Left colon (tissue), 2 donors: ENCODE measurements around the gene MTMR1. TPM values are rescaled to one million over a fixed set of nuclear protein-coding genes. Genes with fewer than 3 reads are reported as not detected.

ENCODE experiments used
- ATAC-seq: fragments of 200-7000 bp; cut with Tn5 transposase; one replicate; pipeline ENCODE4 v1.9.1; 2020; ENCODE audit warnings: mild to moderate bottlenecking, moderate library complexity
- DNase-seq, 2 donors: peaks; one replicate each; pipeline ENCODE4 v3.0.0-alpha.2; 2020
- intact Hi-C, 2 donors: fragments of 100-400 bp; cut with DNase I in 1 of 2; cut with micrococcal nuclease in 1 of 2; formaldehyde crosslinking; loops; one replicate each; pipeline versions ENCODE4 v1.11.2 to v1.14.0; 2022; cut with DNase I, micrococcal nuclease
- total RNA-seq, 2 donors: library from RNA; stranded (reverse); fragmentation: NEBNext Ultra II Directional; extraction: Animal tissue kit (Norgen Biotek cat#: 25700); gene quantifications; one replicate each; pipeline ENCODE4 v1.2.1, GENCODE V29; 2021
- donor health status: DM: no; HTN: no; CAD: no.
- donor health status: DM: yes; HTN: yes; CAD: no.

MTMR1 gene
- total RNA-seq, 2 donors from 2014 or later: 15.2 to 17.6 TPM

GRCh38 chrX:150757371-150757770 is 64.2 kb downstream of the MTMR1 start:
- DNase-seq (no peak), ATAC-seq (no peak)
- intact Hi-C loops: no loop called here

GRCh38 chrX:150759568-150760416 is 66.6 kb downstream of the MTMR1 start:
- DNase-seq (no peak), ATAC-seq (no peak)
- intact Hi-C loops: no loop called here

- ATAC-seq (no peak), DNase-seq (no peak)
- intact Hi-C loops: no loop called here
Measured at GRCh38 chrX:150761176-150761818, 68.1 kb downstream of the MTMR1 start.

- no peak for DNase-seq
- ATAC-seq: no peak
- intact Hi-C loops: no loop called here
Measured at GRCh38 chrX:150761819-150762216, 68.6 kb downstream of the MTMR1 start.

GRCh38 chrX:150762258-150763165 is 69.3 kb downstream of the MTMR1 start:
- intact Hi-C loops: no loop called here
- ATAC-seq (no peak), DNase-seq (no peak)

GRCh38 chrX:150763303-150763797 is 70.2 kb downstream of the MTMR1 start:
- ATAC-seq (no peak), DNase-seq (no peak)
- intact Hi-C loops: no loop called here

- intact Hi-C loops: no loop called here
- ATAC-seq (no peak), DNase-seq (no peak)
Measured at GRCh38 chrX:150763810-150764209, 70.6 kb downstream of the MTMR1 start.

- ATAC-seq (no peak), DNase-seq (no peak)
- intact Hi-C loops: no loop called here
Measured at GRCh38 chrX:150765237-150765636, 72.0 kb downstream of the MTMR1 start.

GRCh38 chrX:150765782-150766350 is 72.7 kb downstream of the MTMR1 start:
- DNase-seq (no peak), ATAC-seq (no peak)
- intact Hi-C loops: no loop called here

- DNase-seq (no peak), ATAC-seq (peak; percentile 17)
- intact Hi-C loops: no loop called here
Measured at GRCh38 chrX:150766351-150767044, 73.3 kb downstream of the MTMR1 start.

GRCh38 chrX:150767045-150767395 is 73.8 kb downstream of the MTMR1 start:
- intact Hi-C loops: no loop called here
- ATAC-seq (peak; percentile 62), DNase-seq (no peak)

GRCh38 chrX:150767475-150768131 is 74.4 kb downstream of the MTMR1 start:
- DNase-seq (no peak), ATAC-seq (no peak)
- intact Hi-C loops: no loop called here

- DNase-seq (no peak), ATAC-seq (no peak)
- intact Hi-C loops: no loop called here
Measured at GRCh38 chrX:150768132-150768485, 74.9 kb downstream of the MTMR1 start.

GRCh38 chrX:150768580-150769190 is 75.5 kb downstream of the MTMR1 start:
- no peak for ATAC-seq

GRCh38 chrX:150769408-150769807 is 76.2 kb downstream of the MTMR1 start:
- intact Hi-C loops: no loop called here
- DNase-seq: no peak
- no peak for ATAC-seq

More at GRCh38 chrX:150768580-150769190, 75.5 kb downstream of the MTMR1 start:
- intact Hi-C loops: no loop called here
- DNase-seq: no peak

- DNase-seq: no peak
- ATAC-seq: no peak
- intact Hi-C loops: loop anchor here (5.0 to 10.0 kb wide), 2 partner anchors 234 to 312 kb away; no protein-coding TSS in a partner anchor
Measured at GRCh38 chrX:150770623-150771022, 77.4 kb downstream of the MTMR1 start.

- ATAC-seq (no peak), DNase-seq (no peak)
- intact Hi-C loops: loop anchor here (5.0 to 10.0 kb wide), 2 partner anchors 234 to 311 kb away; no protein-coding TSS in a partner anchor
Measured at GRCh38 chrX:150771116-150771515, 77.9 kb downstream of the MTMR1 start.
